ENCODE results near the gene MSMB.
A peak's percentile ranks its signal among the peaks of the same experiment; 100 is the strongest.

MSMB gene

GRCh38 chr10:46073564-46073963 is 27.5 kb upstream of the MSMB start:
- H4K91ac ChIP-seq (ENCODE audit: low read depth, low read length, poor library complexity): no peak overlapping the region
- no peak overlapping the region for H3K4me2 ChIP-seq (ENCODE audit: insufficient read depth, low read length, poor library complexity, severe bottlenecking)
- no peak overlapping the region for H3K14ac ChIP-seq (ENCODE audit: low read length)
- H2AK5ac ChIP-seq (ENCODE audit: low read depth, low read length): no peak overlapping the region
- H3K9ac ChIP-seq (ENCODE audit: low read depth, low read length, poor library complexity): no peak overlapping the region
- no peak overlapping the region for H3K23ac ChIP-seq (ENCODE audit: low read depth, low read length, poor library complexity)
- no peak overlapping the region for H2BK120ac ChIP-seq (ENCODE audit: low read depth, low read length)
- H3K79me1 ChIP-seq (ENCODE audit: low read depth, low read length): no peaks in the 10 kb centered on the region
- WGBS, 2 donors (ENCODE audit: extremely low coverage in 2 of 2, insufficient read length in 2 of 2, insufficient replicate concordance in 1 of 2): no CpG with 5 or more reads among the region's 1 CpG
- no peak overlapping the region for H2AFZ ChIP-seq (ENCODE audit: low read length)
- DNase-seq (ENCODE audit: low spot score): no peak
- no peaks in the 10 kb centered on the region for H3K36me3 ChIP-seq (replicated peaks in 1 of 2; ENCODE audit: control insufficient read depth in 2 of 2, insufficient read depth in 2 of 2, low read length in 2 of 2)
- no peak overlapping the region for H3K4ac ChIP-seq (ENCODE audit: low read length)
- H3K4me3 ChIP-seq (ENCODE audit: low read length in 2 of 2): no peak overlapping the region
- H3K4me1 ChIP-seq (ENCODE audit: control insufficient read depth in 2 of 2, insufficient read depth in 1 of 2, low read depth in 1 of 2, low read length in 2 of 2): peaks cover 0 to 1% of the 10 kb centered on the region in 2 donors
- no peak overlapping the region for H3K27ac ChIP-seq (replicated peaks; ENCODE audit: low read length)
- no peak overlapping the region for H2BK15ac ChIP-seq (ENCODE audit: low read length)
- peaks cover 0 to 2% of the 10 kb centered on the region in 2 donors for H3K9me3 ChIP-seq (replicated peaks in 1 of 2; ENCODE audit: control insufficient read depth in 2 of 2, insufficient read depth in 1 of 2, low read depth in 1 of 2, low read length in 2 of 2)
- H3K27me3 ChIP-seq (ENCODE audit: control insufficient read depth in 3 of 3, insufficient read depth in 3 of 3, low read depth in 1 of 3, low read length in 3 of 3): no peaks in the 10 kb centered on the region
- no peak overlapping the region for H3K18ac ChIP-seq (ENCODE audit: low read length)
- H2BK12ac ChIP-seq (ENCODE audit: low read length): no peak overlapping the region
- no peak overlapping the region for H4K8ac ChIP-seq (ENCODE audit: low read depth, low read length)
- H2BK5ac ChIP-seq (ENCODE audit: low read length): no peak overlapping the region

GRCh38 chr10:46070749-46071148 is 24.7 kb upstream of the MSMB start:
- H3K79me1 ChIP-seq (ENCODE audit: low read depth, low read length): no peaks in the 10 kb centered on the region
- no peak overlapping the region for H3K4me2 ChIP-seq (ENCODE audit: insufficient read depth, low read length, poor library complexity, severe bottlenecking)
- H2BK5ac ChIP-seq (ENCODE audit: low read length): no peak overlapping the region

GRCh38 chr10:46069771-46070463 is 23.8 kb upstream of the MSMB start:
- H3K23ac ChIP-seq (ENCODE audit: low read depth, low read length, poor library complexity): no peak overlapping the region
- no peak overlapping the region for H2BK5ac ChIP-seq (ENCODE audit: low read length)
- H3K4ac ChIP-seq (ENCODE audit: low read length): no peak overlapping the region
- no peak overlapping the region for H2BK15ac ChIP-seq (ENCODE audit: low read length)
- H2AK5ac ChIP-seq (ENCODE audit: low read depth, low read length): no peak overlapping the region
- H2BK12ac ChIP-seq (ENCODE audit: low read length): no peak overlapping the region
- WGBS, 2 donors (ENCODE audit: extremely low coverage in 2 of 2, insufficient read length in 2 of 2, insufficient replicate concordance in 1 of 2): no CpG with 5 or more reads among the region's 6 CpGs
- H3K9ac ChIP-seq (ENCODE audit: low read depth, low read length, poor library complexity): no peak overlapping the region
- H3K27me3 ChIP-seq (ENCODE audit: control insufficient read depth in 3 of 3, insufficient read depth in 3 of 3, low read depth in 1 of 3, low read length in 3 of 3): no peaks in the 10 kb centered on the region
- no peak overlapping the region for H3K14ac ChIP-seq (ENCODE audit: low read length)
- peaks cover 0 to 1% of the 10 kb centered on the region in 2 donors for H3K4me1 ChIP-seq (ENCODE audit: control insufficient read depth in 2 of 2, insufficient read depth in 1 of 2, low read depth in 1 of 2, low read length in 2 of 2)
- H3K79me1 ChIP-seq (ENCODE audit: low read depth, low read length): no peaks in the 10 kb centered on the region
- no peak overlapping the region for H3K18ac ChIP-seq (ENCODE audit: low read length)
- no peak overlapping the region for H2AFZ ChIP-seq (ENCODE audit: low read length)
- no peak overlapping the region for H4K91ac ChIP-seq (ENCODE audit: low read depth, low read length, poor library complexity)
- no peak overlapping the region for H3K4me2 ChIP-seq (ENCODE audit: insufficient read depth, low read length, poor library complexity, severe bottlenecking)
- H3K4me3 ChIP-seq (ENCODE audit: low read length in 2 of 2): no peak overlapping the region
- H2BK120ac ChIP-seq (ENCODE audit: low read depth, low read length): no peak overlapping the region
- no peak overlapping the region for H3K27ac ChIP-seq (replicated peaks; ENCODE audit: low read length)
- DNase-seq (ENCODE audit: low spot score): no peak
- H3K36me3 ChIP-seq (replicated peaks in 1 of 2; ENCODE audit: control insufficient read depth in 2 of 2, insufficient read depth in 2 of 2, low read length in 2 of 2): no peaks in the 10 kb centered on the region
- no peak overlapping the region for H4K8ac ChIP-seq (ENCODE audit: low read depth, low read length)
- peaks cover 0 to 2% of the 10 kb centered on the region in 2 donors for H3K9me3 ChIP-seq (replicated peaks in 1 of 2; ENCODE audit: control insufficient read depth in 2 of 2, insufficient read depth in 1 of 2, low read depth in 1 of 2, low read length in 2 of 2)

More at GRCh38 chr10:46070749-46071148, 24.7 kb upstream of the MSMB start:
- H2AFZ ChIP-seq (ENCODE audit: low read length): peak overlapping the region; percentile 31
- no CpG with 5 or more reads among the region's 6 CpGs for WGBS, 2 donors (ENCODE audit: extremely low coverage in 2 of 2, insufficient read length in 2 of 2, insufficient replicate concordance in 1 of 2)
- peaks cover 0 to 1% of the 10 kb centered on the region in 2 donors for H3K4me1 ChIP-seq (ENCODE audit: control insufficient read depth in 2 of 2, insufficient read depth in 1 of 2, low read depth in 1 of 2, low read length in 2 of 2)
- no peak overlapping the region for H3K27ac ChIP-seq (replicated peaks; ENCODE audit: low read length)
- H3K18ac ChIP-seq (ENCODE audit: low read length): no peak overlapping the region
- H3K9me3 ChIP-seq (replicated peaks in 1 of 2; ENCODE audit: control insufficient read depth in 2 of 2, insufficient read depth in 1 of 2, low read depth in 1 of 2, low read length in 2 of 2): peaks cover 0 to 2% of the 10 kb centered on the region in 2 donors
- no peaks in the 10 kb centered on the region for H3K36me3 ChIP-seq (replicated peaks in 1 of 2; ENCODE audit: control insufficient read depth in 2 of 2, insufficient read depth in 2 of 2, low read length in 2 of 2)
- H3K14ac ChIP-seq (ENCODE audit: low read length): no peak overlapping the region
- no peak overlapping the region for H3K4me3 ChIP-seq (ENCODE audit: low read length in 2 of 2)
- H2BK12ac ChIP-seq (ENCODE audit: low read length): no peak overlapping the region
- H2BK120ac ChIP-seq (ENCODE audit: low read depth, low read length): no peak overlapping the region
- H2AK5ac ChIP-seq (ENCODE audit: low read depth, low read length): no peak overlapping the region
- H3K9ac ChIP-seq (ENCODE audit: low read depth, low read length, poor library complexity): no peak overlapping the region
- H2BK15ac ChIP-seq (ENCODE audit: low read length): no peak overlapping the region
- H3K23ac ChIP-seq (ENCODE audit: low read depth, low read length, poor library complexity): no peak overlapping the region
- H3K4ac ChIP-seq (ENCODE audit: low read length): no peak overlapping the region
- H4K91ac ChIP-seq (ENCODE audit: low read depth, low read length, poor library complexity): no peak overlapping the region
- H3K27me3 ChIP-seq (ENCODE audit: control insufficient read depth in 3 of 3, insufficient read depth in 3 of 3, low read depth in 1 of 3, low read length in 3 of 3): no peaks in the 10 kb centered on the region
- H4K8ac ChIP-seq (ENCODE audit: low read depth, low read length): no peak overlapping the region
- no peak for DNase-seq (ENCODE audit: low spot score)

GRCh38 chr10:46068905-46069304 is 22.8 kb upstream of the MSMB start:
- H3K79me1 ChIP-seq (ENCODE audit: low read depth, low read length): no peaks in the 10 kb centered on the region
- H3K27ac ChIP-seq (replicated peaks; ENCODE audit: low read length): no peak overlapping the region
- H3K9ac ChIP-seq (ENCODE audit: low read depth, low read length, poor library complexity): peak overlapping the region; percentile 27
- WGBS, 2 donors (ENCODE audit: extremely low coverage in 2 of 2, insufficient read length in 2 of 2, insufficient replicate concordance in 1 of 2): no CpG with 5 or more reads among the region's 2 CpGs
- H4K91ac ChIP-seq (ENCODE audit: low read depth, low read length, poor library complexity): no peak overlapping the region
- no peak overlapping the region for H3K4me2 ChIP-seq (ENCODE audit: insufficient read depth, low read length, poor library complexity, severe bottlenecking)
- no peaks in the 10 kb centered on the region for H3K27me3 ChIP-seq (ENCODE audit: control insufficient read depth in 3 of 3, insufficient read depth in 3 of 3, low read depth in 1 of 3, low read length in 3 of 3)
- H4K8ac ChIP-seq (ENCODE audit: low read depth, low read length): no peak overlapping the region
- H3K14ac ChIP-seq (ENCODE audit: low read length): no peak overlapping the region
- no peak overlapping the region for H3K18ac ChIP-seq (ENCODE audit: low read length)
- H3K9me3 ChIP-seq (replicated peaks in 1 of 2; ENCODE audit: control insufficient read depth in 2 of 2, insufficient read depth in 1 of 2, low read depth in 1 of 2, low read length in 2 of 2): peaks cover 0 to 2% of the 10 kb centered on the region in 2 donors
- H2AK5ac ChIP-seq (ENCODE audit: low read depth, low read length): no peak overlapping the region
- H3K36me3 ChIP-seq (replicated peaks in 1 of 2; ENCODE audit: control insufficient read depth in 2 of 2, insufficient read depth in 2 of 2, low read length in 2 of 2): no peaks in the 10 kb centered on the region
- no peak overlapping the region for H2AFZ ChIP-seq (ENCODE audit: low read length)
- no peak overlapping the region for H2BK5ac ChIP-seq (ENCODE audit: low read length)
- no peak for DNase-seq (ENCODE audit: low spot score)
- H2BK120ac ChIP-seq (ENCODE audit: low read depth, low read length): no peak overlapping the region
- H3K4me1 ChIP-seq (ENCODE audit: control insufficient read depth in 2 of 2, insufficient read depth in 1 of 2, low read depth in 1 of 2, low read length in 2 of 2): peaks cover 0 to 1% of the 10 kb centered on the region in 2 donors
- no peak overlapping the region for H3K23ac ChIP-seq (ENCODE audit: low read depth, low read length, poor library complexity)
- H3K4ac ChIP-seq (ENCODE audit: low read length): no peak overlapping the region
- H2BK12ac ChIP-seq (ENCODE audit: low read length): no peak overlapping the region
- no peak overlapping the region for H2BK15ac ChIP-seq (ENCODE audit: low read length)
- no peak overlapping the region for H3K4me3 ChIP-seq (ENCODE audit: low read length in 2 of 2)
